ENCODE results near the gene BRIP1.

- TF ChIP-seq CTCF (IDR thresholded peaks at IDR 0.05; ENCODE audit: extremely low read depth in 1 of 2, insufficient read depth in 1 of 2, low read depth in 1 of 2, low read length in 2 of 2) (no peak), POLR2A (IDR thresholded peaks at IDR 0.05; ENCODE audit: low read depth, low read length) (no peak), FOS (IDR thresholded peaks at IDR 0.05; ENCODE audit: borderline replicate concordance, insufficient read depth, low read length) (no peak), POLR2AphosphoS5 (IDR thresholded peaks at IDR 0.05; ENCODE audit: insufficient read depth, low read depth, low read length) (no peak)
Observed at GRCh38 chr17:61701334-61701733, 162.0 kb downstream of the BRIP1 start.
